HEK293 (cell line): ENCODE measurements around the gene SMIM36.
A peak's percentile ranks its signal among the peaks of the same experiment; 100 is the strongest.

Experiments used
- CTCF ChIA-PET: fragments of 350-600 bp; formaldehyde crosslinking; extraction: SDS; loops from one replicate; lab custom pipeline; 2021; ENCODE audit warnings: antibody characterized with exemption; lab: Yijun Ruan, JAX
- POLR2A ChIA-PET: fragments of 300-600 bp; formaldehyde crosslinking; extraction: SDS; loops from one replicate; lab custom pipeline; 2020; ENCODE audit warnings: antibody characterized with exemption, inconsistent platforms; lab: Yijun Ruan, JAX
- H3K27ac ChIP-seq: fragments of 200-500 bp; sonication (Bioruptor generic); 2 replicates; pipeline ENCODE4 v1.5.1; 2014; ENCODE audit warnings: low read depth, low read length, control low read depth, inconsistent platforms; ENCODE audit errors: extremely low read depth
- H3K36me3 ChIP-seq, 2 experiments: fragments of 200-500 bp in 1 of 2; sonication (Bioruptor generic) in 1 of 2; 1 replicate in 1 of 2; 2 replicates in 1 of 2; pipeline ENCODE4 v1.5.1; 2014 to 2017; ENCODE audit warnings: inconsistent platforms in 2 of 2, low read length in 2 of 2; ENCODE audit not compliant: control insufficient read depth in 2 of 2, insufficient read depth in 1 of 2
- H3K4me1 ChIP-seq: fragments of 200-500 bp; sonication (Bioruptor generic); 2 replicates; pipeline ENCODE4 v1.5.1; 2014; ENCODE audit warnings: mild to moderate bottlenecking, low read length, inconsistent platforms; ENCODE audit not compliant: control insufficient read depth, insufficient read depth
- H3K4me3 ChIP-seq: 2 replicates; pipeline ENCODE4 v1.5.1; 2011; ENCODE audit warnings: low read depth, mild to moderate bottlenecking, control low read depth, low read length, moderate library complexity
- H3K9me3 ChIP-seq: fragments of 200-500 bp; sonication (Bioruptor generic); 2 replicates; pipeline ENCODE4 v1.5.1; 2014; ENCODE audit warnings: low read depth, low read length, inconsistent platforms; ENCODE audit not compliant: control insufficient read depth, insufficient read depth
- AEBP2 ChIP-seq: fragments of 450-650 bp; formaldehyde crosslinking; IDR thresholded peaks from 2 replicates; pipeline ENCODE4 v1.5.1; 2016; ENCODE audit warnings: missing biosample characterization, missing genetic modification characterization, borderline replicate concordance
- BCL11A ChIP-seq: fragments of 450-650 bp; formaldehyde crosslinking; IDR thresholded peaks from 2 replicates; pipeline ENCODE4 v1.5.1; 2016; ENCODE audit warnings: low read depth, missing biosample characterization, missing genetic modification characterization
- FEZF1 ChIP-seq: fragments of 450-650 bp; formaldehyde crosslinking; IDR thresholded peaks from 2 replicates; pipeline ENCODE4 v1.5.1; 2016; ENCODE audit warnings: missing biosample characterization, missing genetic modification characterization
- GLI4 ChIP-seq: fragments of 450-650 bp; formaldehyde crosslinking; IDR thresholded peaks from 2 replicates; pipeline ENCODE4 v1.5.1; 2016; ENCODE audit warnings: missing biosample characterization, missing genetic modification characterization
- PRDM6 ChIP-seq: fragments of 450-650 bp; formaldehyde crosslinking; IDR thresholded peaks from 2 replicates; pipeline ENCODE4 v1.5.1; 2017; ENCODE audit warnings: missing biosample characterization, missing genetic modification characterization
- REPIN1 ChIP-seq: fragments of 450-650 bp; formaldehyde crosslinking; IDR thresholded peaks from 2 replicates; pipeline ENCODE4 v1.5.1; 2017; ENCODE audit warnings: missing biosample characterization, missing genetic modification characterization, low read depth
- SP3 ChIP-seq: fragments of 450-650 bp; formaldehyde crosslinking; IDR thresholded peaks from 2 replicates; pipeline ENCODE4 v1.5.1; 2016; ENCODE audit warnings: missing biosample characterization, missing genetic modification characterization
- ZNF10 ChIP-seq: fragments of 450-650 bp; formaldehyde crosslinking; IDR thresholded peaks from 2 replicates; pipeline ENCODE4 v1.5.1; 2017; ENCODE audit warnings: missing biosample characterization, missing genetic modification characterization
- ZNF112 ChIP-seq: fragments of 450-650 bp; formaldehyde crosslinking; IDR thresholded peaks from 2 replicates; pipeline ENCODE4 v1.5.0; 2017; ENCODE audit warnings: missing biosample characterization, missing genetic modification characterization
- ZNF174 ChIP-seq: fragments of 450-650 bp; formaldehyde crosslinking; IDR thresholded peaks from 2 replicates; pipeline ENCODE4 v1.5.0; 2017; ENCODE audit warnings: missing biosample characterization, mild to moderate bottlenecking, missing genetic modification characterization
- ZNF202 ChIP-seq: fragments of 450-650 bp; formaldehyde crosslinking; IDR thresholded peaks from 2 replicates; pipeline ENCODE4 v1.5.1; 2016; ENCODE audit warnings: missing biosample characterization, missing genetic modification characterization, borderline replicate concordance
- ZNF223 ChIP-seq: fragments of 450-650 bp; formaldehyde crosslinking; IDR thresholded peaks from 2 replicates; pipeline ENCODE4 v1.5.1; 2016; ENCODE audit warnings: missing biosample characterization, missing genetic modification characterization
- ZNF398 ChIP-seq: fragments of 450-650 bp; formaldehyde crosslinking; IDR thresholded peaks from 2 replicates; pipeline ENCODE4 v1.5.1; 2017; ENCODE audit warnings: missing biosample characterization, missing genetic modification characterization
- ZNF513 ChIP-seq: fragments of 450-650 bp; IDR thresholded peaks from 2 replicates; pipeline ENCODE4 v1.5.1; 2018; ENCODE audit warnings: missing biosample characterization, missing genetic modification characterization
- ZNF514 ChIP-seq: fragments of 450-650 bp; formaldehyde crosslinking; IDR thresholded peaks from 2 replicates; pipeline ENCODE4 v1.5.1; 2016; ENCODE audit warnings: missing biosample characterization, missing genetic modification characterization
- ZNF521 ChIP-seq: fragments of 450-650 bp; formaldehyde crosslinking; IDR thresholded peaks from 2 replicates; pipeline ENCODE4 v1.5.1; 2017; ENCODE audit warnings: missing biosample characterization, mild to moderate bottlenecking, missing genetic modification characterization
- ZNF549 ChIP-seq: fragments of 450-650 bp; IDR thresholded peaks from 2 replicates; pipeline ENCODE4 v1.5.1; 2018; ENCODE audit warnings: missing biosample characterization, missing genetic modification characterization, mild to moderate bottlenecking, inconsistent platforms, moderate library complexity
- ZNF600 ChIP-seq: fragments of 450-650 bp; formaldehyde crosslinking; IDR thresholded peaks from 2 replicates; pipeline ENCODE4 v1.5.1; 2016; ENCODE audit warnings: missing biosample characterization, missing genetic modification characterization
- ZNF707 ChIP-seq: fragments of 450-650 bp; formaldehyde crosslinking; IDR thresholded peaks from 2 replicates; pipeline ENCODE4 v1.5.1; 2016; ENCODE audit warnings: missing biosample characterization, missing genetic modification characterization

Gene SMIM36

GRCh38 chr17:55453839-55454557, 57.3 kb downstream of the SMIM36 start:
- no peaks in the 10 kb centered on the region for H3K9me3 ChIP-seq
- ChIA-PET CTCF (no interaction called here), POLR2A (no interaction called here)
- H3K27ac ChIP-seq: no peak overlapping the region
- no peaks in the 10 kb centered on the region for H3K36me3 ChIP-seq
- H3K4me1 ChIP-seq: peaks cover 30% of the 10 kb centered on the region
- H3K4me3 ChIP-seq: no peak overlapping the region
- TF ChIP-seq PRDM6 (tag by site-specific recombination) (peak; percentile 41; the same call in 1 of the 2 replicates), ZNF202 (tag by site-specific recombination) (no peak)

GRCh38 chr17:55452139-55452790, 59.0 kb downstream of the SMIM36 start:
- no peak overlapping the region for H3K27ac ChIP-seq
- ChIA-PET CTCF (interaction anchor here (0.8 kb wide), 1 partner anchor 60 kb away, joined by 4 read pairs; no protein-coding TSS in a partner anchor), POLR2A (interaction anchor here (0.7 kb wide), 1 partner anchor 64 kb away, joined by 4 read pairs; no protein-coding TSS in a partner anchor)
- peaks cover 30% of the 10 kb centered on the region for H3K4me1 ChIP-seq
- no peaks in the 10 kb centered on the region for H3K36me3 ChIP-seq
- H3K9me3 ChIP-seq: no peaks in the 10 kb centered on the region
- no peak overlapping the region for H3K4me3 ChIP-seq
- no peak for TF ChIP-seq ZNF514 (tag by site-specific recombination)
- no peak for TF ChIP-seq ZNF513 (tag by site-specific recombination)
- TF ChIP-seq ZNF174 (tag by site-specific recombination): no peak
- no peak for TF ChIP-seq SP3 (tag by site-specific recombination)
- no peak for TF ChIP-seq ZNF112 (tag by site-specific recombination)
- TF ChIP-seq FEZF1: no peak
- no peak for TF ChIP-seq ZNF600 (tag by site-specific recombination)
- no peak for TF ChIP-seq ZNF398
- no peak for TF ChIP-seq AEBP2
- TF ChIP-seq ZNF223 (tag by site-specific recombination): no peak
- TF ChIP-seq GLI4 (tag by site-specific recombination): no peak
- TF ChIP-seq ZNF707 (tag by site-specific recombination): no peak
- no peak for TF ChIP-seq ZNF10
- no peak for TF ChIP-seq ZNF521 (tag by site-specific recombination)
- TF ChIP-seq ZNF549 (tag by site-specific recombination): no peak
- TF ChIP-seq BCL11A (tag by site-specific recombination): no peak
- no peak for TF ChIP-seq REPIN1 (tag by site-specific recombination)
